Fibroblast of mammary gland (primary cell): ENCODE data around the gene LMBR1.
A peak's percentile ranks its signal among the peaks of the same experiment; 100 is the strongest.

Source experiments
- DNase-seq: peaks from one replicate; pipeline ENCODE4 v3.0.0-alpha.2; 2010; ENCODE audit warnings: low read depth
- H3K4me3 ChIP-seq: 2 replicates; pipeline ENCODE4 v1.5.1; 2011; ENCODE audit warnings: low read depth, mild to moderate bottlenecking, low read length, moderate library complexity; ENCODE audit not compliant: control insufficient read depth
- CTCF ChIP-seq: conservative IDR thresholded peaks from 2 replicates; pipeline ENCODE4 v1.5.1; 2011; ENCODE audit warnings: low read depth, low read length, inconsistent platforms; ENCODE audit not compliant: control insufficient read depth, insufficient read depth

The LMBR1 gene

GRCh38 chr7:156898938-156899337 is 6.0 kb upstream of the LMBR1 start:
- no peak overlapping the region for H3K4me3 ChIP-seq
- TF ChIP-seq CTCF, result no peak
- DNase-seq, result no peak

GRCh38 chr7:156897673-156898072 is 4.7 kb upstream of the LMBR1 start:
- no peak for TF ChIP-seq CTCF
- no peak overlapping the region for H3K4me3 ChIP-seq
- DNase-seq, result peak; percentile 22

GRCh38 chr7:156896388-156897022 is 3.5 kb upstream of the LMBR1 start:
- no peak for TF ChIP-seq CTCF
- no peak overlapping the region for H3K4me3 ChIP-seq
- DNase-seq, result no peak

- TF ChIP-seq CTCF, result no peak
- DNase-seq, result no peak
- no peak overlapping the region for H3K4me3 ChIP-seq
These were observed 2.2 kb upstream of the LMBR1 start for GRCh38 chr7:156895024-156895780.

- TF ChIP-seq CTCF, result no peak
- H3K4me3 ChIP-seq, result peak overlapping the region; percentile 69
- DNase-seq, result no peak
These were observed 742 bp downstream of the LMBR1 start for GRCh38 chr7:156892081-156892800.

- TF ChIP-seq CTCF, result no peak
- no peak overlapping the region for H3K4me3 ChIP-seq
- DNase-seq, result no peak
These were observed 3.2 kb downstream of the LMBR1 start for GRCh38 chr7:156889746-156890145.
